ENCODE results near the gene MYBPHL. TPM values are rescaled to one million over a fixed set of nuclear protein-coding genes. Genes with fewer than 3 reads are reported as not detected.
A peak's percentile ranks its signal among the peaks of the same experiment; 100 is the strongest.

The MYBPHL gene
- total and polyA plus RNA-seq, 2 of the 13 experiments (the other 11 are each of a cell fraction or from before 2014, with no cell fraction given), result 3.7 to 3.8 TPM

DNA sequence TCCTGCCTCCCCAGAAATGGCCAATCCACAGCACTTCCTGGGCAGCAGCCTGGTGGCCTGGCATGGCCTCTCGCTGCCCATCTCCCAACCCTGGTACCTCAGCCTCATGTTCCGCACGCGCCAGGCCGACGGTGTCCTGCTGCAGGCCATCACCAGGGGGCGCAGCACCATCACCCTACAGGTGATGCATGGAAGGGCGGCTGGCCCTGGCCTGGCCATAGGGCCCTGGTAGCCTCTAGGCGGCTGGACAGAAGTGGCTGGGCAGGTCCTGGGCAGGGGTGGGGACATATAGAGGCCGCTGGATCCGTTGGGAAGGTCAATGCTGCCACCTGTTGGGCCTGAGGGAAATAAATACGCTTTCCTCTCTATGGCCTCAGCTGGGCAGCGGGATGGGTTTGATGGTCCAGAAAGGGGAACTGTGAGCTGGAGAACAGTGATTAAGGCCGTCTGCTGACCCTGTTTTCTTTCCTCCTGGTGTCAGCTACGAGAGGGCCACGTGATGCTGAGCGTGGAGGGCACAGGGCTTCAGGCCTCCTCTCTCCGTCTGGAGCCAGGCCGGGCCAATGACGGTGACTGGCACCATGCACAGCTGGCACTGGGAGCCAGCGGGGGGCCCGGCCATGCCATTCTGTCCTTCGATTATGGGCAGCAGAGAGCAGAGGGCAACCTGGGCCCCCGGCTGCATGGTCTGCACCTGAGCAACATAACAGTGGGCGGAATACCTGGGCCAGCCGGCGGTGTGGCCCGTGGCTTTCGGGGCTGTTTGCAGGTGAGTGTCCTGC, 43.0 kb downstream of the MYBPHL start (continued):
- TF ChIP-seq, protein P1, sequence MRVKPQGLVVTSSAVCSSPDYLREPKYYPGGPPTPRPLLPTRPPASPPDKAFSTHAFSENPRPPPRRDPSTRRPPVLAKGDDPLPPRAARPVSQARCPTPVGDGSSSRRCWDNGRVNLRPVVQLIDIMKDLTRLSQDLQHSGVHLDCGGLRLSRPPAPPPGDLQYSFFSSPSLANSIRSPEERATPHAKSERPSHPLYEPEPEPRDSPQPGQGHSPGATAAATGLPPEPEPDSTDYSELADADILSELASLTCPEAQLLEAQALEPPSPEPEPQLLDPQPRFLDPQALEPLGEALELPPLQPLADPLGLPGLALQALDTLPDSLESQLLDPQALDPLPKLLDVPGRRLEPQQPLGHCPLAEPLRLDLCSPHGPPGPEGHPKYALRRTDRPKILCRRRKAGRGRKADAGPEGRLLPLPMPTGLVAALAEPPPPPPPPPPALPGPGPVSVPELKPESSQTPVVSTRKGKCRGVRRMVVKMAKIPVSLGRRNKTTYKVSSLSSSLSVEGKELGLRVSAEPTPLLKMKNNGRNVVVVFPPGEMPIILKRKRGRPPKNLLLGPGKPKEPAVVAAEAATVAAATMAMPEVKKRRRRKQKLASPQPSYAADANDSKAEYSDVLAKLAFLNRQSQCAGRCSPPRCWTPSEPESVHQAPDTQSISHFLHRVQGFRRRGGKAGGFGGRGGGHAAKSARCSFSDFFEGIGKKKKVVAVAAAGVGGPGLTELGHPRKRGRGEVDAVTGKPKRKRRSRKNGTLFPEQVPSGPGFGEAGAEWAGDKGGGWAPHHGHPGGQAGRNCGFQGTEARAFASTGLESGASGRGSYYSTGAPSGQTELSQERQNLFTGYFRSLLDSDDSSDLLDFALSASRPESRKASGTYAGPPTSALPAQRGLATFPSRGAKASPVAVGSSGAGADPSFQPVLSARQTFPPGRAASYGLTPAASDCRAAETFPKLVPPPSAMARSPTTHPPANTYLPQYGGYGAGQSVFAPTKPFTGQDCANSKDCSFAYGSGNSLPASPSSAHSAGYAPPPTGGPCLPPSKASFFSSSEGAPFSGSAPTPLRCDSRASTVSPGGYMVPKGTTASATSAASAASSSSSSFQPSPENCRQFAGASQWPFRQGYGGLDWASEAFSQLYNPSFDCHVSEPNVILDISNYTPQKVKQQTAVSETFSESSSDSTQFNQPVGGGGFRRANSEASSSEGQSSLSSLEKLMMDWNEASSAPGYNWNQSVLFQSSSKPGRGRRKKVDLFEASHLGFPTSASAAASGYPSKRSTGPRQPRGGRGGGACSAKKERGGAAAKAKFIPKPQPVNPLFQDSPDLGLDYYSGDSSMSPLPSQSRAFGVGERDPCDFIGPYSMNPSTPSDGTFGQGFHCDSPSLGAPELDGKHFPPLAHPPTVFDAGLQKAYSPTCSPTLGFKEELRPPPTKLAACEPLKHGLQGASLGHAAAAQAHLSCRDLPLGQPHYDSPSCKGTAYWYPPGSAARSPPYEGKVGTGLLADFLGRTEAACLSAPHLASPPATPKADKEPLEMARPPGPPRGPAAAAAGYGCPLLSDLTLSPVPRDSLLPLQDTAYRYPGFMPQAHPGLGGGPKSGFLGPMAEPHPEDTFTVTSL (CRISPR knock-in tag; IDR thresholded peaks at IDR 0.05; ENCODE audit: borderline replicate concordance), result no peak
- TF ChIP-seq, protein P2, sequence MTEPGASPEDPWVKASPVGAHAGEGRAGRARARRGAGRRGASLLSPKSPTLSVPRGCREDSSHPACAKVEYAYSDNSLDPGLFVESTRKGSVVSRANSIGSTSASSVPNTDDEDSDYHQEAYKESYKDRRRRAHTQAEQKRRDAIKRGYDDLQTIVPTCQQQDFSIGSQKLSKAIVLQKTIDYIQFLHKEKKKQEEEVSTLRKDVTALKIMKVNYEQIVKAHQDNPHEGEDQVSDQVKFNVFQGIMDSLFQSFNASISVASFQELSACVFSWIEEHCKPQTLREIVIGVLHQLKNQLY (CRISPR knock-in tag; IDR thresholded peaks at IDR 0.05), result peak; percentile 55; the same call in 1 of the 2 replicates
- TF ChIP-seq PTBP1 (IDR thresholded peaks at IDR 0.05; ENCODE audit: low read depth, low read length, poor library complexity, severe bottlenecking) (peak; percentile 23), PHF20 (CRISPR knock-in tag; IDR thresholded peaks at IDR 0.05) (peak; percentile 39; the same call in 1 of the 2 replicates), ONECUT2 (CRISPR knock-in tag; IDR thresholded peaks at IDR 0.05) (no peak), ELF4 (CRISPR knock-in tag; IDR thresholded peaks at IDR 0.05; ENCODE audit: borderline replicate concordance) (no peak), ZBTB21 (CRISPR knock-in tag; IDR thresholded peaks at IDR 0.05) (no peak), ZNF790 (CRISPR knock-in tag; IDR thresholded peaks at IDR 0.05; ENCODE audit: borderline replicate concordance) (no peak), ZNF530 (CRISPR knock-in tag; IDR thresholded peaks at IDR 0.05; ENCODE audit: low read depth) (no peak), ZNF556 (CRISPR knock-in tag; IDR thresholded peaks at IDR 0.05; ENCODE audit: borderline replicate concordance) (peak; percentile 94), ZBTB38 (CRISPR knock-in tag; IDR thresholded peaks at IDR 0.05) (peak; percentile 99), GLI4 (CRISPR knock-in tag; IDR thresholded peaks at IDR 0.05; ENCODE audit: borderline replicate concordance) (no peak), FOXK1 (CRISPR knock-in tag; IDR thresholded peaks at IDR 0.05; ENCODE audit: borderline replicate concordance, low read depth) (peak; percentile 45; the same call in 1 of the 2 replicates), ZNF678 (CRISPR knock-in tag; IDR thresholded peaks at IDR 0.05) (no peak), SKI (IDR thresholded peaks at IDR 0.05; ENCODE audit: partially characterized antibody) (peak; percentile 92), RELA (CRISPR knock-in tag; IDR thresholded peaks at IDR 0.05) (peak; percentile 87; the same call in 1 of the 2 replicates), ZNF337 (CRISPR knock-in tag; IDR thresholded peaks at IDR 0.05; ENCODE audit: borderline replicate concordance, low read depth) (peak; percentile 85; the same call in 1 of the 2 replicates), NCOA5 (CRISPR knock-in tag; IDR thresholded peaks at IDR 0.05) (no peak), NFE2L2 (IDR thresholded peaks at IDR 0.05; ENCODE audit: low read length) (no peak), RORA (CRISPR knock-in tag; IDR thresholded peaks at IDR 0.05) (no peak), ZNF367 (CRISPR knock-in tag; IDR thresholded peaks at IDR 0.05; ENCODE audit: borderline replicate concordance) (no peak), NFKB2 (CRISPR knock-in tag; IDR thresholded peaks at IDR 0.05; ENCODE audit: borderline replicate concordance) (peak; percentile 89; the same call in 1 of the 2 replicates)
- TF ChIP-seq, protein P3, sequence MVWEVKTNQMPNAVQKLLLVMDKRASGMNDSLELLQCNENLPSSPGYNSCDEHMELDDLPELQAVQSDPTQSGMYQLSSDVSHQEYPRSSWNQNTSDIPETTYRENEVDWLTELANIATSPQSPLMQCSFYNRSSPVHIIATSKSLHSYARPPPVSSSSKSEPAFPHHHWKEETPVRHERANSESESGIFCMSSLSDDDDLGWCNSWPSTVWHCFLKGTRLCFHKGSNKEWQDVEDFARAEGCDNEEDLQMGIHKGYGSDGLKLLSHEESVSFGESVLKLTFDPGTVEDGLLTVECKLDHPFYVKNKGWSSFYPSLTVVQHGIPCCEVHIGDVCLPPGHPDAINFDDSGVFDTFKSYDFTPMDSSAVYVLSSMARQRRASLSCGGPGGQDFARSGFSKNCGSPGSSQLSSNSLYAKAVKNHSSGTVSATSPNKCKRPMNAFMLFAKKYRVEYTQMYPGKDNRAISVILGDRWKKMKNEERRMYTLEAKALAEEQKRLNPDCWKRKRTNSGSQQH (CRISPR knock-in tag; IDR thresholded peaks at IDR 0.05; ENCODE audit: low read depth), result 0 out of 2 replicates have a peak, but pooled peaks have one; percentile 56
